ENCODE measurements around the gene NDUFB11.

NDUFB11 gene

DNA sequence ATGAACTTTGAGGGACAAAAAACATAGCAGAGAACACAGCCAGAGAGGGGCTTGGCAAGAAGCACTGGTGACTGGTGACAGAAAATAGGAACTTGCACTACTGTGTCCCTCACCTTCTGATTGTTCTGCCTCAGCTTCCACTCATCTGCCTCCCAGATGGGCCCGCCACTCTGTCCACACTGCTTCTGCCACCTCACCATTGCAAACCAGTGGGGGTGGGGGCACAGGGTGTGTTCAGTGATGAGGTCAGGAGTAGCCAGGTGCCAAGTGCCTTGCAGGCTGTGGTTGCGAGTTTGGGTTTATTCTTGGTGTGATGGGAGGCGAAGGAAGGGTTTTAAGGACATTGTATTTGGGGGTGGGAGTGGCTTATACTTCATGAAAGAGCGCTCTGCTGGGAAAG is 40.0 kb upstream of the NDUFB11 start:
- TF ChIP-seq SIN3A (IDR thresholded peaks at IDR 0.05; ENCODE audit: borderline replicate concordance, insufficient read depth, low read length), result no peak
- TF ChIP-seq, protein P1, sequence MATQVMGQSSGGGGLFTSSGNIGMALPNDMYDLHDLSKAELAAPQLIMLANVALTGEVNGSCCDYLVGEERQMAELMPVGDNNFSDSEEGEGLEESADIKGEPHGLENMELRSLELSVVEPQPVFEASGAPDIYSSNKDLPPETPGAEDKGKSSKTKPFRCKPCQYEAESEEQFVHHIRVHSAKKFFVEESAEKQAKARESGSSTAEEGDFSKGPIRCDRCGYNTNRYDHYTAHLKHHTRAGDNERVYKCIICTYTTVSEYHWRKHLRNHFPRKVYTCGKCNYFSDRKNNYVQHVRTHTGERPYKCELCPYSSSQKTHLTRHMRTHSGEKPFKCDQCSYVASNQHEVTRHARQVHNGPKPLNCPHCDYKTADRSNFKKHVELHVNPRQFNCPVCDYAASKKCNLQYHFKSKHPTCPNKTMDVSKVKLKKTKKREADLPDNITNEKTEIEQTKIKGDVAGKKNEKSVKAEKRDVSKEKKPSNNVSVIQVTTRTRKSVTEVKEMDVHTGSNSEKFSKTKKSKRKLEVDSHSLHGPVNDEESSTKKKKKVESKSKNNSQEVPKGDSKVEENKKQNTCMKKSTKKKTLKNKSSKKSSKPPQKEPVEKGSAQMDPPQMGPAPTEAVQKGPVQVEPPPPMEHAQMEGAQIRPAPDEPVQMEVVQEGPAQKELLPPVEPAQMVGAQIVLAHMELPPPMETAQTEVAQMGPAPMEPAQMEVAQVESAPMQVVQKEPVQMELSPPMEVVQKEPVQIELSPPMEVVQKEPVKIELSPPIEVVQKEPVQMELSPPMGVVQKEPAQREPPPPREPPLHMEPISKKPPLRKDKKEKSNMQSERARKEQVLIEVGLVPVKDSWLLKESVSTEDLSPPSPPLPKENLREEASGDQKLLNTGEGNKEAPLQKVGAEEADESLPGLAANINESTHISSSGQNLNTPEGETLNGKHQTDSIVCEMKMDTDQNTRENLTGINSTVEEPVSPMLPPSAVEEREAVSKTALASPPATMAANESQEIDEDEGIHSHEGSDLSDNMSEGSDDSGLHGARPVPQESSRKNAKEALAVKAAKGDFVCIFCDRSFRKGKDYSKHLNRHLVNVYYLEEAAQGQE (IDR thresholded peaks at IDR 0.05; ENCODE audit: insufficient read depth in 1 of 2, low read depth in 2 of 2, low read length in 2 of 2), result no peak
- no peak for TF ChIP-seq FOXP2 (optimal IDR thresholded peaks at IDR 0.05; ENCODE audit: borderline replicate concordance, extremely low read depth, extremely low read length, insufficient read depth)
- TF ChIP-seq TAF1 (IDR thresholded peaks at IDR 0.05; ENCODE audit: borderline replicate concordance, insufficient read depth, low read length), result no peak
- no peak for TF ChIP-seq POLR2AphosphoS5 (IDR thresholded peaks at IDR 0.05; ENCODE audit: low read depth, low read length)

DNA sequence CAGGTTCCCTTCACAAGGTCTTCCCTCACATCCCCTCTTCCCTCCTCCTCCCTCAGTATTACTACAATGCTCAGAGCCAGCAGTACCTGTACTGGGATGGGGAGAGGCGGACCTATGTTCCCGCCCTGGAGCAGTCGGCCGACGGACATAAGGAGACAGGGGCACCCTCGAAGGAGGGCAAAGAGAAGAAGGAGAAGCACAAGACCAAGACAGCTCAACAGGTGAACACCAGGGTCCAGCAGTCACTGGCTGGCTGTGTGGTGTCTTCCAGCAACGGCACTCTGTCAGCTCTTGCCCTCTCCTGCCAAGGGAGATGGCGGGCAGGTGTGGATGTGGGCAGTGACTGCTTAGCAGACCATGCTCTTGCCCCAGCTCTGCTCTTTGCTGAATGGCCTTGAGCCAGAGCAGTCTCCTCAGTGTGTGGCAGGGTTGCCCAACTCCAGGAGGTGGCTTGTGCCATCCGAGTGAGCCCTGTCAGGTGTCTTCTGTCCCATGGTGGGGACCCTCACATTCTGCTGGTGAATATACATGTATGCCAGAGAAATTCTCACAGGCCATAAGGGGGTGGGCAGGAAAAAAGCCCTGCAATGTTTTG is 37.7 kb upstream of the NDUFB11 start:
- no peak for TF ChIP-seq SIN3A (IDR thresholded peaks at IDR 0.05; ENCODE audit: borderline replicate concordance, insufficient read depth, low read length)
- TF ChIP-seq, protein P1 (IDR thresholded peaks at IDR 0.05; ENCODE audit: insufficient read depth in 1 of 2, low read depth in 2 of 2, low read length in 2 of 2), result no peak
- TF ChIP-seq POLR2AphosphoS5 (IDR thresholded peaks at IDR 0.05; ENCODE audit: low read depth, low read length), result no peak
- no peak for TF ChIP-seq FOXP2 (optimal IDR thresholded peaks at IDR 0.05; ENCODE audit: borderline replicate concordance, extremely low read depth, extremely low read length, insufficient read depth)
- no peak for TF ChIP-seq TAF1 (IDR thresholded peaks at IDR 0.05; ENCODE audit: borderline replicate concordance, insufficient read depth, low read length)

DNA sequence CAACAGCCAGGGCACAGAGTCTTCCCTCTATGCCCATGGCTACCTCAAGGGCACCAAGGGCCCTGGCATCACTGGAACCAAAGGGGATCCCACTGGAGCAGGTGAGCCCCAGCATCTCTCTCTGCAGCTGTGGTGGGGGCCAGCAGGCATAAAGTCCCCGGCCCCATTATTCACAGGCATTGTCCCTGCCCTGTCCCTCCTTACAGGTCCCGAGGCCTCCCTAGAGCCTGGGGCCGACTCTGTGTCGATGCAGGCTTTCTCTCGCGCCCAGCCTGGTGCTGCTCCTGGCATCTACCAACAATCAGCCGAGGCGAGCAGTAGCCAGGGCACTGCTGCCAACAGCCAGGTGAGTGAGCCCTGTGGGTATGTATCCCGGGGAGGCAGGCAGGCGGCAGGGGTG is 36.8 kb upstream of the NDUFB11 start:
- no peak for TF ChIP-seq POLR2AphosphoS5 (IDR thresholded peaks at IDR 0.05; ENCODE audit: low read depth, low read length)
- TF ChIP-seq TAF1 (IDR thresholded peaks at IDR 0.05; ENCODE audit: borderline replicate concordance, insufficient read depth, low read length), result no peak
- TF ChIP-seq SIN3A (IDR thresholded peaks at IDR 0.05; ENCODE audit: borderline replicate concordance, insufficient read depth, low read length), result no peak
- TF ChIP-seq, protein P1 (IDR thresholded peaks at IDR 0.05; ENCODE audit: insufficient read depth in 1 of 2, low read depth in 2 of 2, low read length in 2 of 2), result no peak
- no peak for TF ChIP-seq FOXP2 (optimal IDR thresholded peaks at IDR 0.05; ENCODE audit: borderline replicate concordance, extremely low read depth, extremely low read length, insufficient read depth)

DNA sequence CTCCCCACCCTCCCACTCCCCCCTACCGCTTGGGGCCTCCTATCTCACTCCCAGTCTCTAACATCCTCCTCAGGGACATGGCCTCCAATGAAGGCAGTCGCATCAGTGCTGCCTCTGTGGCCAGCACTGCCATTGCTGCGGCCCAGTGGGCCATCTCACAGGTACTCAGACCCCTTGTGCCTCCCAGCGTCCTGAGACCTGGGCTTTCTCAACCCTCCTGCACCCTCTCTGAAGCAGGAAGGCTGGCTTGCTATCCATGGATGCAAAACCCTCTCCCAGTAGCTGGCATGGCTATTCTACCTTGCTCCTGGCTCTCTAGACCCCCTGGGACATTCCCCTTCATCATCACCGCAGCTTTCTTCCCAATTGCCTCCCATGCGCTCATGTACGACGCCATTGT is 35.8 kb upstream of the NDUFB11 start:
- TF ChIP-seq SIN3A (IDR thresholded peaks at IDR 0.05; ENCODE audit: borderline replicate concordance, insufficient read depth, low read length) (no peak), TAF1 (IDR thresholded peaks at IDR 0.05; ENCODE audit: borderline replicate concordance, insufficient read depth, low read length) (no peak), FOXP2 (optimal IDR thresholded peaks at IDR 0.05; ENCODE audit: borderline replicate concordance, extremely low read depth, extremely low read length, insufficient read depth) (no peak), POLR2AphosphoS5 (IDR thresholded peaks at IDR 0.05; ENCODE audit: low read depth, low read length) (no peak)
- TF ChIP-seq, protein P1 (IDR thresholded peaks at IDR 0.05; ENCODE audit: insufficient read depth in 1 of 2, low read depth in 2 of 2, low read length in 2 of 2), result no peak

DNA sequence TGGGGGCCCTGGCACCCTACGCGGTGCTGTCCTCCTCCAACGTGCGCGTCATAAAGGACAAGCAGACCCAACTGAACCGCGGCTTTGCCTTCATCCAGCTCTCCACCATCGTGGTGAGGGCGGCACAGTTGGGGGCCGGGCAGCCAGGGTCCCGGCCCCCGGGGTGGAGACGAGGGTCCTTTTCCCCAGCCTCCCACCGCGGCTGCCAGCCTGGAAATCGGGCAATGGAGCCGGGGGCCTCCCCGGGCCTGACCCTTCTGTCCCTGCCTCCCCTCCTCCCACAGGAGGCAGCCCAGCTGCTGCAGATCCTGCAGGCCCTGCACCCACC is 35.4 kb upstream of the NDUFB11 start:
- TF ChIP-seq POLR2AphosphoS5 (IDR thresholded peaks at IDR 0.05; ENCODE audit: low read depth, low read length) (no peak), TAF1 (IDR thresholded peaks at IDR 0.05; ENCODE audit: borderline replicate concordance, insufficient read depth, low read length) (no peak), FOXP2 (optimal IDR thresholded peaks at IDR 0.05; ENCODE audit: borderline replicate concordance, extremely low read depth, extremely low read length, insufficient read depth) (no peak), SIN3A (IDR thresholded peaks at IDR 0.05; ENCODE audit: borderline replicate concordance, insufficient read depth, low read length) (no peak)
- TF ChIP-seq, protein P1 (IDR thresholded peaks at IDR 0.05; ENCODE audit: insufficient read depth in 1 of 2, low read depth in 2 of 2, low read length in 2 of 2), result no peak

Data from PFSK-1 (cell line).